Ramos (cell line): ENCODE measurements around the gene PARD3B.
"Not testable (repeated sequence)": the region's sequence is repeated elsewhere in the genome, so short reads cannot be mapped to it uniquely, and the experiment has no call there.

Experiments
- in situ Hi-C: fragments of 300-500 bp; cut with MboI; formaldehyde crosslinking; loops from one replicate; pipeline ENCODE4 v1.14.3; 2022; ENCODE audit warnings: low sequenced_read_pairs; ENCODE audit not compliant: unreplicated experiment

The PARD3B gene

DNA sequence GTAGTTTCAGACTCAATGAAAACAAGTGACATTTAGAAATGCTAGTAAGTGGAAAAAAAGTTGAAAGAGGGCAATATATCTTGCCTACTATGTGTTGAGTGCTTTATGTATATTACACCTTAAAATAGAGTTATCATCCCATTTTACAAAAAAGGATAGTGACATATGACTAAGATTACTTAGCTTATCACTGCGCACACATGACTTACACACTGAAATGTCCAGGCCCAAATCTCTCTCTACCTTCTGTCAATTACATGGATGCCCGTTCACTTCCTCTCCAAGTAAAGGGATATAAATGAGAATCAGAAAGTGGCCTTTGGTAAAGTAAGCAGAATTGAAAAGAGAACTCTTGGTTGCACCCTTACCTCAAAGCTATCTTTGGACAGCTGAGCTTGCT, 3.6 kb upstream of the PARD3B start:
- in situ Hi-C loops = no loop called here

- in situ Hi-C loops = no loop called here
Observed at GRCh38 chr2:204542982-204543608, 2.2 kb upstream of the PARD3B start.

DNA sequence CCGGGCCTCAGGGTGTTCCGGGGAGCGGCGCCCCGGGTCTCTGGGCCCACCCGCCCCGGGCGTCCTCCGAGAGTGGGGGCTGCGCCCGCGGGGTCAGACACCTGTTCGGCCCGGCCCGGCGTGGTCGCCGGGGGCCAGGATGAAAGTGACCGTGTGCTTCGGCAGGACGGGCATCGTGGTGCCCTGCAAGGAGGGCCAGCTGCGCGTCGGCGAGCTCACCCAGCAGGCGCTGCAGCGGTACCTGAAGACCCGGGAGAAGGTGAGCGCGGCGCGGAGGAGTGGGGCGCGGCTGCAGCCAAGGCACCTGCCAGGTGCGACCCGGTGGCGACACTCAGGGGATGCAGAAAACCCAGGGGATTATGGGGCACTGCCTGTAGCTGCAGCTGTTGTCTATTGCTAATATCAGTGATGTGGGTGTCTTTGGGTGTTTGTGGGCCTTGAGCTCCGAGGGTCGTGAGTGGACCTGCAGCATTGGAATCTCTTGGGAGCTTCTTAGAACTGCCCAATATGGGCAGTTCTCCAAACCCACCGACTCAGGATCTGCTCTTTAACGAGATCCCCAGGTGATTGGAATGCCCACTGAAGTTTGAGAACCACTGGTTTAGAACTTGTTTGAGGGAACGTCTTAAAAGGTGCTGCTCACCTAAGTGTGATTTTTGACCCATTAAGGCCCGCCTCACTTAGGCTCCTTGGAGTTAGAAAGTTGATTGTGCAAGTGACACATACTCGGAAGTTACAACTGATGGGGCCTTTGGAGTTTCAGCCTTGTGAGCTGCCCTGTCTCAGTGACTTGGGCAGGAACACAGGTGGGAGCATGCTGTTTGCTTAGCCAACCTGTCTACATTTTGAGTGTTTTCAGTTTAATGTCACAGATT, 823 bp downstream of the PARD3B start:
- in situ Hi-C loops = no loop called here

DNA sequence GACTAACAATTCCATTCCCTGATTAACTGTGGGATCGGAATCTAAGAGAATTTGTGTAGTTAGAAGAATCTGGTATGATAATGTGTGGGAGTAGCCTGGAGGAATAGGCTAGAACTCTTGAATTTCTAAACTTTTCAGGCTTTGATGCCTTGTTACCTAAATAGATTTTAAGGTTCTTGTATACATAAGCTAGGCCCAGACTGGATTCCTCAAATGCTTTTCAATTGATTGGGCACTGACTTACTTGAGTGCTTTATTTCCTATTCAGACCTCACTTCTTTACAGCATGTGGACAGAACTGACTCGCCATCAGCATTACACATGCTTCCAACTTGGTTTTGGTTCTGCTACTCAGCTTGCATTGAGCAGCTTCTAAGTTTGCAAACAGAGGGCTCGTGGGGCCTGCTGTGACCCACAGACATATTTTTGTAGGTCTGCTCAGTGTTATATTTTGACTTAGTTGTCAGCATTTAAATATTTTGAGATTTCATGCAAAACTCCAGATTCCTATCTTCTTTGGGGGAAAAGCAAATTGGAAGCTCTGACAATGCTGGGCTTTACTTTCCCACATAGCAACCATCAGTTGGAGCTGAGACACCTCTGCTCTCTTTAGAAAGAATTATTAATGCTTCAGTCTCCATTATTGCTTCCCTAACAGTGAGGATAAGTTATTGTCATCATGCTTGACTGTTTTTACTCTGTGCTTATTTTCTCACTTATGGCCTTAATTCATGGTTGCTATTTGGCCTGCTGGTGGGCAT, 5.7 kb downstream of the PARD3B start:
- in situ Hi-C loops = no loop called here

GRCh38 chr2:204551512-204551863, 6.2 kb downstream of the PARD3B start:
- in situ Hi-C loops = no loop called here

DNA sequence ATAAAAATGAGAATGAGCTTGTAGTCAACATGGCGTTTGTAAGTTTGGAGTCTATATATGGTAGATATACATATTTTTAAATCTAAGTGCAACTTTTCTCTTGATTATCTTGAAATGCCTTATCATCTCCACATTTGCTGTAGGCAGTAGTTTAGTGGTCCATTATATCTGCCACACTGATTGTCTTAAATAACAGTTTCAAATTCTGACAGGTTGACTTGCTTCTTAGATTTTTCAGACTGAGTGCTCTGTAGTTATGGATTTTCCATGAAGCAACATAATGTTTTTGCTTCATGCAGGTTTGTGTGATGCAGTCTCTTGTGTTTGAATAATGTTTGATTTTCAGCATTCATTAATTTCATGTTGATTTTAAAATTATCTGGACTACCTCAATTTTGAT, 12.3 kb downstream of the PARD3B start:
- in situ Hi-C loops = no loop called here

- in situ Hi-C loops = not testable (repeated sequence)
Observed at GRCh38 chr2:204559358-204559757, 14.1 kb downstream of the PARD3B start.

DNA sequence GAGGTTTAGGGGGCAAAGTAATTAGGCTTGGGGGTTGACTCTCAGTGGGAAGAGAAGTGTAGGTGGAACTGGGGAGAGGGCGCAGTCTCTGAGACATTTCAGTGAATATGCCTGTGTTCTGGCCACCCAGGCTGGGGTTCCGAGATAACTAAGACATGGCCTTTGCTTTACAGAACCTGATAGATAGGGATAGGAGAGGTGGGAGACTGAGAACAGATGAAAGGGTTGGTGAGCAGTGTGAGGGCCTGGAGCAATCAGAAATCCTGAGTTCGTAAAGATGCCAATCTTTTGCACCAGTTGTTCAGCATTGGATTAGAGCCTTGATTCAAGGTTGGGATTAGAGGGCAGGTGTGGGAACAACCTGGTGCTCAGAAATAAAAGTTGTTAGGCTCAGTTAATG, 15.6 kb downstream of the PARD3B start:
- in situ Hi-C loops = no loop called here

DNA sequence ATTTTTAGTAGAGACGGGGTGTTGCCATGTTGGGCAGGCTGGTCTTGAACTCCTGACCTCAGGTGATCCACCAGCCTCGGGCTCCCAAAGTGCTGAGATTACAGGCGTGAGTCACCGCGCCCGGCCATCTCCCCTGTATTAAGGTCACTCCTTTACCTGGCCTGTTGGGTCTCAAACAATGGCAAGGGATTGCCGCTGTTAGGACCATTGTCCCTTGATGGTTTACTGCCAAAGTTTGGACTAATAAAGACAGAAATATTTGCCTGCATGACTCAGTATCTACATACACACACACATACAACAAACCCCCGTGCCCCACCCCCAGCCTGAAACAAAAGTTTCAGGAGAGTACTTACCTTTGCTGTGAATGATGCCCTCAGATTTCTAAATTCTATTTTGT, 16.5 kb downstream of the PARD3B start:
- in situ Hi-C loops = no loop called here

GRCh38 chr2:204566439-204566838, 21.2 kb downstream of the PARD3B start:
- in situ Hi-C loops = no loop called here

DNA sequence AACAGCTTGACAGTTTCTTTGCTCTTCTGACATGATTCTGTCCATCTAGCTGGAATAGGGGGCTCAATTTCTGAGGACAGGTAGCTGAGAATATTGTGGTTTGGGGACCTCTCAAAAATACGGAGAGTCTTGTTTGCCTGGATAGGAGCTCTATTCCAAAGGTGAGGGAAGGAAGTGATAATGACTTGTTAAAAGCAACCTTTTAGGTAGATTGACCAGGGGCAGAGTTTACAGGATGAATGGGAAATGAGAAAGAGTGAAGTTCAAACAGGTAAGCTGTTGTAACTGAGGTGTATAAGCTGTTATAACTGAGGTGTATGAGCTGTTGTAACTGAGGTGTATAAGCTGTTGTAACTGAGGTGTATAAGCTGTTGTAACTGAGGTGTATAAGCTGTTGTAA, 25.1 kb downstream of the PARD3B start:
- in situ Hi-C loops = no loop called here

DNA sequence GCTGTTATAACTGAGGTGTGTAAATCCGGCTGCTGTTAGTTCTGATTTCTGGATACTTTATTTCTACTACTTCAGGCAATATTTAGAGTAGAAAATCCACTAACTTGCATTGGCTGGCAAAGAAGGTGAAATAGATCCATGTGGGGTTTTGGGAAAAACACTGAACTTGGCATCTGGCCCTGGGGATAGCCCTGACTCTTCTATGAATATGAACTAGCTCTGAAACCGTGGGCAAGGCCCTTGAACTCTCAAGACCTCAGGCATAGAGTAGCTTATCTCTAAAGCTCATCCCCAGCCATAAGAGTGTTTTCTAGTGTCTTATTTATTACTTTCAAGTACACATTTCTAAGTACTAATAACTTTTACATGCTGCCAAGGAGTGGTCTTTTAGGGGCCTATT, 25.8 kb downstream of the PARD3B start:
- in situ Hi-C loops = no loop called here

DNA sequence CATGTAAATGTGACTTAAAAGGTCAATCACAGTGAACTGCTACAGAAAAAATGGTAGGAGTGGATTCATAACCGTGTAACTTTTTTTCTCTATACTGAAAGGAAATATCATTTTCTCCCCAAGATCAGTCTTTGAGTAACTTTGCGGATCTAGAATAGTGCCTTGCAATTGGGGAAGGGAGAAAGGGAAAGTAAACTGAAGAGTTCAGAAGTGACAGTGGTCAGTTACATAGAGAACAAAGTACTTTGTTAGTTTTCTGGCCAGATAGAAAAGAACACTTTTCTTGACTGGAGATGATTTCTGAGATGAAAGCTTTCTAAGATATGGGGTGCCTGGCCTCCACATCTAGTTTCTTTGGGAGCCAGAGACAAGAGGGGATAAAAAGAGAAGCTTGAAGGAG, 26.6 kb downstream of the PARD3B start:
- in situ Hi-C loops = no loop called here

GRCh38 chr2:204573221-204573620, 27.9 kb downstream of the PARD3B start:
- in situ Hi-C loops = no loop called here

DNA sequence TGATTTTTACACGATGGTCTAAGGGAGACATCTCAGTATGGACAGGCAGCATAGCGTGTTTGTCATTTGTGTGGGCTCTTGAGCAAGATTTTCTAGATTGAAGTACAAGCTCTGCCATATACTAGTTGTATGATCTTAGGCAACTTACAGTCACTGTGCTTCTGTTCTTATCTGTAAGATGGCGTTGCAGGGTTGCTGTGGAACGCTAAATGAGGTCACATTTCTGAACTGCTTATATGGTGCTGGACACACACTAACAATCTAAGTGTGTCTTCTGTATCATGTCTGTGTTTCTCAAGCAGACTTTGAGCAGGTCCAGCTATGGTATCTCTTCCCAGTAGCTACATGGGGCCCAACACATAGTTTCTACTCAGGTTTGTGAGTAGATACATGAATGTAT, 29.2 kb downstream of the PARD3B start:
- in situ Hi-C loops = no loop called here

- in situ Hi-C loops = no loop called here
Observed at GRCh38 chr2:204575463-204575862, 30.2 kb downstream of the PARD3B start.

GRCh38 chr2:204576362-204576979, 31.2 kb downstream of the PARD3B start:
- in situ Hi-C loops = no loop called here

- in situ Hi-C loops = no loop called here
Observed at GRCh38 chr2:204578928-204579598, 33.8 kb downstream of the PARD3B start.

DNA sequence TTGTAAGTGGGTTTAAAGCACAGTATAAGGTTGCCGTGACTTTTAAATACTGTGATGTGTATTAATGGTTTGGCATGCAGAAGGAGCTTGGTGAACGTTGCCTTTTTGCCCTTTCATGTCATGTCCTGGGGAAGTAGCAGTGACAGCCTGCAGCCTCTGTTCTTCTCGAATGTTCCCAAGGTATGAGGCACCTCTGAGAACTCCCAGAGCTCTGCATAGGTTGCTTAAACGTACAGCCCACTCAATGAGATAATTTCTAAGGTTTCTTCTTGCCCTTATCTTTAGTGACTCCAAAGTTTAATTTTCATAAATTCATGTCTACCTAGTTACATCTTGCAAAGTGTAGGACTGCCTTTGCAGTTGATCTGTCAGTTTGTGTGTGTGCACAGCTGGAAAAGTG, 36.7 kb downstream of the PARD3B start:
- in situ Hi-C loops = no loop called here

- in situ Hi-C loops = no loop called here
Observed at GRCh38 chr2:204583773-204584172, 38.5 kb downstream of the PARD3B start.
